IPS DF 6.9 (cell line): ENCODE results near the gene PIK3R4.

Experiments used
- DNase-seq: peaks from one replicate; pipeline ENCODE4 v3.0.0-alpha.2; 2013; ENCODE audit warnings: low read depth, low spot score
- H3K27ac ChIP-seq: one replicate; pipeline ENCODE4 v1.5.1; 2013; ENCODE audit warnings: low read length, control low read depth
- H3K27me3 ChIP-seq: 2 replicates; pipeline ENCODE4 v1.6.1; 2013; ENCODE audit warnings: mild to moderate bottlenecking, low read length; ENCODE audit not compliant: control insufficient read depth, insufficient read depth
- H3K36me3 ChIP-seq: 2 replicates; pipeline ENCODE4 v1.6.1; 2013; ENCODE audit warnings: low read length; ENCODE audit not compliant: control insufficient read depth, insufficient read depth
- H3K4me1 ChIP-seq: 2 replicates; pipeline ENCODE4 v1.6.1; 2013; ENCODE audit warnings: low read length; ENCODE audit not compliant: control insufficient read depth, insufficient read depth
- H3K4me3 ChIP-seq: 2 replicates; pipeline ENCODE4 v1.5.1; 2013; ENCODE audit warnings: mild to moderate bottlenecking, low read length
- H3K9me3 ChIP-seq: 2 replicates; pipeline ENCODE4 v1.6.1; 2013; ENCODE audit warnings: low read length, inconsistent platforms; ENCODE audit not compliant: control insufficient read depth, insufficient read depth
- WGBS: extraction: QIAGEN DNeasy Blood & Tissue Kit; methylation state at CpG from one replicate; pipeline ENCODE4 v1.1.7; 2013; ENCODE audit warnings: mixed read lengths, missing lambda C conversion rate; ENCODE audit not compliant: insufficient read length, insufficient coverage; 5-methylcytosine and 5-hydroxymethylcytosine counted together

Gene PIK3R4

GRCh38 chr3:130645261-130645660 is 101.4 kb downstream of the PIK3R4 start:
- DNase-seq, result no peak
- Histone ChIP-seq H3K4me1 (no peaks in the 10 kb centered on the region), H3K27ac (no peak overlapping the region), H3K27me3 (no peaks in the 10 kb centered on the region), H3K4me3 (no peak overlapping the region), H3K9me3 (no peaks in the 10 kb centered on the region), H3K36me3 (no peaks in the 10 kb centered on the region)
- WGBS, result no CpG with 5 or more reads among the region's 1 CpG

- no peak overlapping the region for H3K4me3 ChIP-seq
- no peak overlapping the region for H3K27ac ChIP-seq
- H3K27me3 ChIP-seq, result no peaks in the 10 kb centered on the region
- H3K4me1 ChIP-seq, result no peaks in the 10 kb centered on the region
- no CpG with 5 or more reads among the region's 4 CpGs for WGBS
- no peaks in the 10 kb centered on the region for H3K9me3 ChIP-seq
- H3K36me3 ChIP-seq, result no peaks in the 10 kb centered on the region
- no peak for DNase-seq
Observed at GRCh38 chr3:130644628-130645253, 101.9 kb downstream of the PIK3R4 start.

GRCh38 chr3:130640027-130640426 is 106.6 kb downstream of the PIK3R4 start:
- Histone ChIP-seq H3K9me3 (no peaks in the 10 kb centered on the region), H3K27me3 (no peaks in the 10 kb centered on the region), H3K4me3 (no peak overlapping the region), H3K27ac (no peak overlapping the region), H3K36me3 (no peaks in the 10 kb centered on the region), H3K4me1 (no peaks in the 10 kb centered on the region)
- WGBS, result no CpG with 5 or more reads among the region's 2 CpGs
- DNase-seq, result no peak

GRCh38 chr3:130636480-130637234 is 110.0 kb downstream of the PIK3R4 start:
- Histone ChIP-seq H3K9me3 (no peaks in the 10 kb centered on the region), H3K36me3 (no peaks in the 10 kb centered on the region), H3K27ac (no peak overlapping the region), H3K4me3 (no peak overlapping the region), H3K4me1 (no peaks in the 10 kb centered on the region), H3K27me3 (no peaks in the 10 kb centered on the region)
- WGBS, result no CpG with 5 or more reads among the region's 1 CpG
- DNase-seq, result no peak

- Histone ChIP-seq H3K4me1 (no peaks in the 10 kb centered on the region), H3K36me3 (no peaks in the 10 kb centered on the region), H3K4me3 (no peak overlapping the region), H3K27me3 (no peaks in the 10 kb centered on the region), H3K9me3 (no peaks in the 10 kb centered on the region), H3K27ac (no peak overlapping the region)
- no peak for DNase-seq
Observed at GRCh38 chr3:130635978-130636377, 110.7 kb downstream of the PIK3R4 start.

- H3K9me3 ChIP-seq, result no peaks in the 10 kb centered on the region
- H3K4me3 ChIP-seq, result no peak overlapping the region
- WGBS, result no CpG with 5 or more reads among the region's 2 CpGs
- H3K27me3 ChIP-seq, result no peaks in the 10 kb centered on the region
- no peak for DNase-seq
- H3K27ac ChIP-seq, result no peak overlapping the region
- H3K4me1 ChIP-seq, result no peaks in the 10 kb centered on the region
- H3K36me3 ChIP-seq, result no peaks in the 10 kb centered on the region
Observed at GRCh38 chr3:130635285-130635684, 111.3 kb downstream of the PIK3R4 start.
